Stimulated activated CD4-positive, alpha-beta T cell treated with anti-CD3 and anti-CD28 coated beads, Interleukin-4, amount 100 ng/mL, for 4 hours (primary cell): ENCODE measurements around the gene SIGLEC10.
"Not testable (repeated sequence)": the region's sequence is repeated elsewhere in the genome, so short reads cannot be mapped to it uniquely, and the experiment has no call there.

Experiments
- DNase-seq, 2 experiments: peaks; one replicate each; pipeline ENCODE4 v3.0.0-alpha.2; 2020

Gene SIGLEC10

GRCh38 chr19:51417107-51417809 lies at the start of gene SIGLEC10:
Gene SIGLEC10 (minus strand): TSS chr19:51417642. CDS start chr19:51417581, 61 bp downstream.
- DNase-seq = no peak

- DNase-seq = no peak
Observed at GRCh38 chr19:51466723-51467122, 49.3 kb upstream of the SIGLEC10 start.

- DNase-seq = not testable (repeated sequence)
Observed at GRCh38 chr19:51463976-51464581, 46.6 kb upstream of the SIGLEC10 start.

- no peak for DNase-seq
Observed at GRCh38 chr19:51462681-51463080, 45.2 kb upstream of the SIGLEC10 start.

- no peak for DNase-seq
Observed at GRCh38 chr19:51462276-51462675, 44.8 kb upstream of the SIGLEC10 start.

- no peak for DNase-seq
Observed at GRCh38 chr19:51461723-51462161, 44.3 kb upstream of the SIGLEC10 start.

GRCh38 chr19:51460164-51460992 lies 42.9 kb upstream of the SIGLEC10 start:
- DNase-seq = no peak

- DNase-seq = no peak
Observed at GRCh38 chr19:51458899-51459505, 41.6 kb upstream of the SIGLEC10 start.

GRCh38 chr19:51458051-51458645 lies 40.7 kb upstream of the SIGLEC10 start, which contains the start of gene SIGLEC8:
Gene SIGLEC8 (minus strand): TSS chr19:51458454. CDS start chr19:51458387, 67 bp downstream.
- no peak for DNase-seq

GRCh38 chr19:51457351-51458013 lies 40.0 kb upstream of the SIGLEC10 start:
- no peak for DNase-seq

- DNase-seq = no peak
Observed at GRCh38 chr19:51456541-51457290, 39.3 kb upstream of the SIGLEC10 start.

- peak; percentile 37 to 71 for DNase-seq
Observed at GRCh38 chr19:51450730-51451307, 33.4 kb upstream of the SIGLEC10 start.

GRCh38 chr19:51448411-51449016 lies 31.1 kb upstream of the SIGLEC10 start:
- DNase-seq = peak; percentile 44 to 67

- no peak for DNase-seq
Observed at GRCh38 chr19:51448011-51448410, 30.6 kb upstream of the SIGLEC10 start.

- not testable (repeated sequence) for DNase-seq
Observed at GRCh38 chr19:51447510-51447909, 30.1 kb upstream of the SIGLEC10 start.

GRCh38 chr19:51441410-51442390 lies 24.3 kb upstream of the SIGLEC10 start:
- DNase-seq = peak; percentile 72 to 95

- peak; percentile 47 to 81 for DNase-seq
Observed at GRCh38 chr19:51440846-51441409, 23.5 kb upstream of the SIGLEC10 start.

GRCh38 chr19:51440052-51440451 lies 22.6 kb upstream of the SIGLEC10 start:
- DNase-seq = no peak

GRCh38 chr19:51439021-51439465 lies 21.6 kb upstream of the SIGLEC10 start:
- peak in 1 of 2 experiments; percentile 25 for DNase-seq
